CD4-positive, alpha-beta T cell (primary cell): ENCODE data around the gene POR. TPM values are rescaled to one million over a fixed set of nuclear protein-coding genes. Genes with fewer than 3 reads are reported as not detected.

ENCODE experiments used
- ATAC-seq: fragments of 200-7000 bp; cut with Tn5 transposase; one replicate; pipeline ENCODE4 v1.10.0; 2022; ENCODE audit warnings: mild to moderate bottlenecking; ENCODE audit not compliant: poor library complexity
- CTCF ChIA-PET: fragments of 350-600 bp; sonication (Branson Sonifier 250); formaldehyde crosslinking; loops from one replicate; lab custom pipeline; 2021; ENCODE audit warnings: antibody characterized with exemption, inconsistent platforms; lab: Charles Lee
- POLR2A ChIA-PET: fragments of 350-600 bp; sonication (Branson Sonifier 250); formaldehyde crosslinking; loops from one replicate; lab custom pipeline; 2021; ENCODE audit warnings: antibody characterized with exemption, inconsistent platforms; lab: Charles Lee
- DNase-seq, 14 experiments: peaks; one replicate each; pipeline ENCODE4 v3.0.0-alpha.2; 2013 to 2020; ENCODE audit warnings: mixed read lengths in 2 of 14
- H3K27ac ChIP-seq, 2 donors: one replicate each; pipeline versions ENCODE4 v1.5.1 to v1.7.0; 2013; ENCODE audit warnings: low read length in 2 of 2, low read depth in 1 of 2, mild to moderate bottlenecking in 1 of 2
- H3K27me3 ChIP-seq, 2 experiments: 1 replicate in 1 of 2; 2 replicates in 1 of 2; pipeline versions ENCODE4 v1.6.1 to v1.7.0; 2013; ENCODE audit warnings: low read length in 2 of 2, control low read depth in 1 of 2, mild to moderate bottlenecking in 1 of 2, moderate library complexity in 1 of 2; ENCODE audit not compliant: insufficient read depth in 2 of 2, control insufficient read depth in 1 of 2
- H3K36me3 ChIP-seq: one replicate; pipeline ENCODE4 v1.6.1; 2013; ENCODE audit warnings: low read length, control low read depth; ENCODE audit not compliant: insufficient read depth
- H3K4me1 ChIP-seq: one replicate; pipeline ENCODE4 v1.6.1; 2013; ENCODE audit warnings: low read length, control low read depth; ENCODE audit not compliant: insufficient read depth
- H3K4me3 ChIP-seq: one replicate; pipeline ENCODE4 v1.5.1; 2013; ENCODE audit warnings: mild to moderate bottlenecking, low read length, moderate library complexity
- H3K9me3 ChIP-seq, 2 experiments: 1 replicate in 1 of 2; 2 replicates in 1 of 2; pipeline versions ENCODE4 v1.6.1 to v1.7.0; 2013; ENCODE audit warnings: low read length in 2 of 2, mild to moderate bottlenecking in 2 of 2, control low read depth in 1 of 2, moderate library complexity in 1 of 2; ENCODE audit not compliant: control insufficient read depth in 1 of 2, insufficient read depth in 1 of 2
- H3K27ac Mint-ChIP-seq: one replicate; pipeline ENCODE4 v1.8.0; 2020; ENCODE audit warnings: mixed read lengths
- H3K27me3 Mint-ChIP-seq: one replicate; pipeline ENCODE4 v1.8.0; 2021; ENCODE audit warnings: mixed read lengths
- H3K36me3 Mint-ChIP-seq: one replicate; pipeline ENCODE4 v1.8.0; 2021; ENCODE audit warnings: low read depth, mixed read lengths
- H3K4me1 Mint-ChIP-seq: one replicate; pipeline ENCODE4 v1.8.0; 2021; ENCODE audit warnings: low read depth, mixed read lengths
- H3K4me3 Mint-ChIP-seq: one replicate; pipeline ENCODE4 v1.8.0; 2020; ENCODE audit warnings: mild to moderate bottlenecking, mixed read lengths
- H3K9me3 Mint-ChIP-seq: one replicate; pipeline ENCODE4 v1.8.0; 2020; ENCODE audit warnings: mixed read lengths
- CTCF ChIP-seq: fragments of 200-600 bp; IDR thresholded peaks from one replicate; pipeline ENCODE4 v1.8.0; 2022; ENCODE audit warnings: antibody characterized with exemption, mild to moderate bottlenecking
- intact Hi-C, 2 experiments: fragments of 100-400 bp; cut with DNase I in 1 of 2; cut with micrococcal nuclease in 1 of 2; formaldehyde crosslinking; loops; one replicate each; pipeline versions ENCODE4 v1.15.1 to v1.9.0; 2023 to 2025; cut with DNase I, micrococcal nuclease
- total RNA-seq, 174 experiments: library from RNA in 2 of 174; stranded (reverse) in 2 of 174; gene quantifications; one replicate each; pipeline ENCODE4 v1.2.3 and lab custom pipeline; 2021 to 2026

POR gene
- total RNA-seq, 2 experiments from 2014 or later, result 44.2 to 54.8 TPM

- H3K4me3 Mint-ChIP-seq, result no peak overlapping the region
- H3K27ac Mint-ChIP-seq, result no peak overlapping the region
- peaks cover 17% of the 10 kb centered on the region for H3K36me3 Mint-ChIP-seq
- peaks cover 22% of the 10 kb centered on the region for H3K4me1 Mint-ChIP-seq
- Histone ChIP-seq H3K4me3 (no peak overlapping the region), H3K36me3 (peaks cover 2% of the 10 kb centered on the region), H3K4me1 (peaks cover 21% of the 10 kb centered on the region), H3K27ac (no peak overlapping the region), H3K9me3 (no peaks in the 10 kb centered on the region), H3K27me3 (no peaks in the 10 kb centered on the region)
- no peaks in the 10 kb centered on the region for H3K27me3 Mint-ChIP-seq
- CTCF ChIA-PET, result interaction anchor here (0.6 to 0.7 kb wide), 2 partner anchors 157 to 168 kb away, joined by 3 read pairs; no protein-coding TSS in a partner anchor
- no peak for TF ChIP-seq CTCF
- intact Hi-C loops, result loop anchor here (2.0 to 10.0 kb wide), 3 partner anchors 117 to 439 kb away; partner anchors contain the start of gene TMEM120A (in 2 of the 2)
- H3K9me3 Mint-ChIP-seq, result no peaks in the 10 kb centered on the region
- DNase-seq, result no peak
- POLR2A ChIA-PET, result interaction anchor here (5.5 kb wide), 1 partner anchor 40 kb away, joined by 46 read pairs; the partner anchor contains the start of gene POR
- ATAC-seq, result no peak
Measured at GRCh38 chr7:75875113-75876080, 39.6 kb upstream of the POR start.

GRCh38 chr7:75876126-75876881 lies 38.7 kb upstream of the POR start:
- H3K36me3 Mint-ChIP-seq, result peaks cover 26% of the 10 kb centered on the region
- Histone ChIP-seq H3K27me3 (no peaks in the 10 kb centered on the region), H3K9me3 (no peaks in the 10 kb centered on the region), H3K36me3 (peaks cover 11% of the 10 kb centered on the region), H3K4me1 (peaks cover 26% of the 10 kb centered on the region), H3K4me3 (no peak overlapping the region), H3K27ac (no peak overlapping the region)
- POLR2A ChIA-PET, result interaction anchor here (5.5 kb wide), 1 partner anchor 39 kb away, joined by 46 read pairs; the partner anchor contains the start of gene POR
- peaks cover 24% of the 10 kb centered on the region for H3K4me1 Mint-ChIP-seq
- CTCF ChIA-PET, result interaction anchor here (0.6 kb wide), 1 partner anchor 156 kb away, joined by 3 read pairs; no protein-coding TSS in a partner anchor
- intact Hi-C loops, result loop anchor here (2.0 to 10.0 kb wide), 3 partner anchors 116 to 438 kb away; partner anchors contain the start of gene TMEM120A (in 2 of the 2)
- H3K4me3 Mint-ChIP-seq, result peak overlapping the region; percentile 34
- DNase-seq (peak in 2 of 14 experiments; percentile 31 to 41), ATAC-seq (no peak)
- H3K9me3 Mint-ChIP-seq, result no peaks in the 10 kb centered on the region
- TF ChIP-seq CTCF, result no peak
- H3K27ac Mint-ChIP-seq, result peak overlapping the region; percentile 24
- no peaks in the 10 kb centered on the region for H3K27me3 Mint-ChIP-seq

- ATAC-seq (peak; percentile 18), DNase-seq (no peak)
- H3K4me1 ChIP-seq, result peaks cover 29% of the 10 kb centered on the region
Measured at GRCh38 chr7:75878312-75878768, 36.6 kb upstream of the POR start.

More at GRCh38 chr7:75878312-75878768, 36.6 kb upstream of the POR start:
- Mint-ChIP-seq H3K9me3 (no peaks in the 10 kb centered on the region), H3K27ac (peak overlapping the region; percentile 90), H3K36me3 (peaks cover 47% of the 10 kb centered on the region), H3K4me1 (peaks cover 24% of the 10 kb centered on the region), H3K4me3 (peak overlapping the region; percentile 92), H3K27me3 (no peaks in the 10 kb centered on the region)
- CTCF ChIA-PET, result interaction anchor here (1.0 kb wide), 1 partner anchor 142 kb away, joined by 3 read pairs; no protein-coding TSS in a partner anchor
- H3K36me3 ChIP-seq, result peaks cover 31% of the 10 kb centered on the region
- H3K9me3 ChIP-seq, result no peaks in the 10 kb centered on the region
- POLR2A ChIA-PET, result interaction anchor here (1.0 to 5.5 kb wide), 5 partner anchors 37 to 170 kb away, joined by 3 to 46 read pairs (median 5); partner anchors contain the start of genes MDH2, POR and STYXL1
- intact Hi-C loops, result loop anchor here (5.0 to 10.0 kb wide), 2 partner anchors 114 to 436 kb away; partner anchors contain the start of gene TMEM120A (in 1 of the 2)
- no peak for TF ChIP-seq CTCF
- H3K4me3 ChIP-seq, result peak overlapping the region; percentile 96
- peak overlapping the region; percentile 67 to 79 for H3K27ac ChIP-seq
- no peaks in the 10 kb centered on the region for H3K27me3 ChIP-seq
